ACC112 (cell line): Measurements from ENCODE around the gene UPP2.

Experiments used
- H2AFZ ChIP-seq: fragments of 200-600 bp; sonication (generic); one replicate; pipeline ENCODE4 v1.6.0; 2017; ENCODE audit warnings: antibody characterized with exemption, low read length; ENCODE audit not compliant: unreplicated experiment
- H3K27ac ChIP-seq: fragments of 200-600 bp; sonication (generic); 2 replicates; pipeline ENCODE4 v1.5.1; 2014; ENCODE audit warnings: low read depth, mild to moderate bottlenecking, antibody characterized with exemption, low read length, moderate library complexity
- H3K27me3 ChIP-seq: fragments of 200-600 bp; sonication (generic); 2 replicates; pipeline ENCODE4 v1.6.1; 2014; ENCODE audit warnings: mild to moderate bottlenecking, antibody characterized with exemption, low read length, moderate library complexity, mixed read lengths; ENCODE audit not compliant: insufficient read depth
- H3K36me3 ChIP-seq: fragments of 200-600 bp; sonication (generic); 2 replicates; pipeline ENCODE4 v1.6.1; 2016; ENCODE audit warnings: mild to moderate bottlenecking, antibody characterized with exemption, low read length, moderate library complexity, mixed read lengths; ENCODE audit not compliant: insufficient read depth
- H3K4me1 ChIP-seq: fragments of 200-600 bp; sonication (generic); one replicate; pipeline ENCODE4 v1.6.1; 2016; ENCODE audit warnings: low read length, mixed read lengths; ENCODE audit not compliant: insufficient read depth, unreplicated experiment, control insufficient read depth
- H3K4me3 ChIP-seq: fragments of 200-600 bp; sonication (generic); 2 replicates; pipeline ENCODE4 v1.5.1; 2014; ENCODE audit warnings: mild to moderate bottlenecking, low read depth, low read length
- H3K79me2 ChIP-seq: fragments of 200-600 bp; sonication (generic); one replicate; pipeline ENCODE4 v1.6.0; 2016; ENCODE audit warnings: low read length; ENCODE audit not compliant: control insufficient read depth, unreplicated experiment, insufficient read depth

The UPP2 gene

GRCh38 chr2:158125756-158126498 is 24.3 kb downstream of the UPP2 start:
- H3K27me3 ChIP-seq, result peaks cover 71% of the 10 kb centered on the region
- no peak overlapping the region for H3K4me3 ChIP-seq
- H3K79me2 ChIP-seq, result no peaks in the 10 kb centered on the region
- H3K27ac ChIP-seq, result no peak overlapping the region
- H3K4me1 ChIP-seq, result no peaks in the 10 kb centered on the region
- H2AFZ ChIP-seq, result no peak overlapping the region
- H3K36me3 ChIP-seq, result no peaks in the 10 kb centered on the region

- Histone ChIP-seq H3K4me3 (no peak overlapping the region), H3K27ac (no peak overlapping the region), H2AFZ (no peak overlapping the region), H3K79me2 (no peaks in the 10 kb centered on the region), H3K27me3 (peaks cover 71% of the 10 kb centered on the region), H3K36me3 (no peaks in the 10 kb centered on the region), H3K4me1 (no peaks in the 10 kb centered on the region)
These were observed 25.7 kb downstream of the UPP2 start for GRCh38 chr2:158127380-158127804.

GRCh38 chr2:158128168-158128973 is 26.7 kb downstream of the UPP2 start:
- Histone ChIP-seq H3K27ac (no peak overlapping the region), H3K4me3 (no peak overlapping the region), H2AFZ (no peak overlapping the region)

GRCh38 chr2:158129037-158129436 is 27.4 kb downstream of the UPP2 start:
- H2AFZ ChIP-seq, result no peak overlapping the region
- peaks cover 66% of the 10 kb centered on the region for H3K27me3 ChIP-seq
- no peak overlapping the region for H3K27ac ChIP-seq
- no peaks in the 10 kb centered on the region for H3K4me1 ChIP-seq
- no peaks in the 10 kb centered on the region for H3K79me2 ChIP-seq
- no peaks in the 10 kb centered on the region for H3K36me3 ChIP-seq
- no peak overlapping the region for H3K4me3 ChIP-seq

More at GRCh38 chr2:158128168-158128973, 26.7 kb downstream of the UPP2 start:
- Histone ChIP-seq H3K4me1 (no peaks in the 10 kb centered on the region), H3K36me3 (no peaks in the 10 kb centered on the region), H3K27me3 (peaks cover 72% of the 10 kb centered on the region), H3K79me2 (no peaks in the 10 kb centered on the region)

- no peaks in the 10 kb centered on the region for H3K36me3 ChIP-seq
- no peak overlapping the region for H3K27ac ChIP-seq
- no peak overlapping the region for H2AFZ ChIP-seq
- no peaks in the 10 kb centered on the region for H3K79me2 ChIP-seq
- no peaks in the 10 kb centered on the region for H3K4me1 ChIP-seq
- H3K27me3 ChIP-seq, result peaks cover 53% of the 10 kb centered on the region
- H3K4me3 ChIP-seq, result no peak overlapping the region
These were observed 29.3 kb downstream of the UPP2 start for GRCh38 chr2:158130832-158131473.

GRCh38 chr2:158131483-158131912 is 29.8 kb downstream of the UPP2 start:
- Histone ChIP-seq H2AFZ (no peak overlapping the region), H3K4me3 (no peak overlapping the region), H3K27ac (no peak overlapping the region), H3K4me1 (no peaks in the 10 kb centered on the region), H3K79me2 (no peaks in the 10 kb centered on the region), H3K27me3 (peaks cover 48% of the 10 kb centered on the region), H3K36me3 (no peaks in the 10 kb centered on the region)

- H3K36me3 ChIP-seq, result no peaks in the 10 kb centered on the region
- peaks cover 44% of the 10 kb centered on the region for H3K27me3 ChIP-seq
- H3K4me1 ChIP-seq, result no peaks in the 10 kb centered on the region
- H3K27ac ChIP-seq, result no peak overlapping the region
- H3K79me2 ChIP-seq, result no peaks in the 10 kb centered on the region
- H2AFZ ChIP-seq, result no peak overlapping the region
- H3K4me3 ChIP-seq, result no peak overlapping the region
These were observed 30.4 kb downstream of the UPP2 start for GRCh38 chr2:158131919-158132566.

- Histone ChIP-seq H2AFZ (no peak overlapping the region), H3K27me3 (peaks cover 33% of the 10 kb centered on the region), H3K79me2 (no peaks in the 10 kb centered on the region), H3K36me3 (no peaks in the 10 kb centered on the region), H3K4me3 (no peak overlapping the region), H3K27ac (no peak overlapping the region), H3K4me1 (no peaks in the 10 kb centered on the region)
These were observed 32.4 kb downstream of the UPP2 start for GRCh38 chr2:158134055-158134454.

- Histone ChIP-seq H3K27ac (no peak overlapping the region), H2AFZ (no peak overlapping the region), H3K4me1 (no peaks in the 10 kb centered on the region), H3K27me3 (peaks cover 29% of the 10 kb centered on the region), H3K4me3 (no peak overlapping the region), H3K79me2 (no peaks in the 10 kb centered on the region), H3K36me3 (no peaks in the 10 kb centered on the region)
These were observed 33.0 kb downstream of the UPP2 start for GRCh38 chr2:158134655-158135054.

- no peak overlapping the region for H3K27ac ChIP-seq
- no peaks in the 10 kb centered on the region for H3K4me1 ChIP-seq
- H3K27me3 ChIP-seq, result peaks cover 25% of the 10 kb centered on the region
- H2AFZ ChIP-seq, result no peak overlapping the region
- no peaks in the 10 kb centered on the region for H3K36me3 ChIP-seq
- H3K79me2 ChIP-seq, result no peaks in the 10 kb centered on the region
- H3K4me3 ChIP-seq, result no peak overlapping the region
These were observed 33.4 kb downstream of the UPP2 start for GRCh38 chr2:158135096-158135495.
